Colonic mucosa (tissue), 4 donors: ENCODE results near the gene GNPAT. TPM values are rescaled to one million over a fixed set of nuclear protein-coding genes. Genes with fewer than 3 reads are reported as not detected.

ENCODE experiments used
- DNase-seq: peaks from one replicate; pipeline ENCODE4 v3.0.0-alpha.2; 2020
- H3K27ac ChIP-seq: fragments of 200-600 bp; one replicate; pipeline ENCODE4 v1.8.0; 2021
- H3K27me3 ChIP-seq: fragments of 200-600 bp; one replicate; pipeline ENCODE4 v1.8.0; 2021
- H3K36me3 ChIP-seq: fragments of 200-600 bp; one replicate; pipeline ENCODE4 v1.8.0; 2021
- H3K4me1 ChIP-seq: fragments of 200-600 bp; one replicate; pipeline ENCODE4 v1.8.0; 2021; ENCODE audit warnings: mild to moderate bottlenecking
- H3K4me3 ChIP-seq: fragments of 200-600 bp; one replicate; pipeline ENCODE4 v1.8.0; 2021
- H3K9ac ChIP-seq, 2 donors: one replicate each; pipeline ENCODE4 v1.7.0; 2013; ENCODE audit warnings: control low read depth in 2 of 2, low read depth in 2 of 2, low read length in 2 of 2
- H3K9me3 ChIP-seq: fragments of 200-600 bp; one replicate; pipeline ENCODE4 v1.8.0; 2021
- CTCF ChIP-seq: fragments of 200-600 bp; IDR thresholded peaks from one replicate; pipeline ENCODE4 v1.8.0; 2022; ENCODE audit warnings: antibody characterized with exemption, mild to moderate bottlenecking
- intact Hi-C: fragments of 100-400 bp; cut with DNase I; formaldehyde crosslinking; loops from one replicate; pipeline ENCODE4 v1.14.1; 2022
- total RNA-seq, 2 donors: library from RNA; stranded (reverse); fragmentation: NEBNext Ultra II Directional in 1 of 2; extraction: Animal tissue kit (Norgen Biotek cat#: 25700) in 1 of 2; gene quantifications; one replicate each; pipeline ENCODE4 v1.2.1, GENCODE V29; 2021
- donor health status: healthy.
- donor health status: DM: no; HTN: no; CAD: no.
- donor health status: DM: no; HTN: no; CAD: no.

The GNPAT gene
- total RNA-seq, 2 donors from 2014 or later = 34.9 to 40.5 TPM

- H3K4me3 ChIP-seq = no peak overlapping the region
- H3K36me3 ChIP-seq = no peaks in the 10 kb centered on the region
- no peaks in the 10 kb centered on the region for H3K9me3 ChIP-seq
- no peak for TF ChIP-seq CTCF
- intact Hi-C loops = loop anchor here (10.0 kb wide), 1 partner anchor 585 kb away; no protein-coding TSS in a partner anchor
- H3K27me3 ChIP-seq = no peaks in the 10 kb centered on the region
- no peak overlapping the region for H3K9ac ChIP-seq
- DNase-seq = no peak
- H3K4me1 ChIP-seq = no peaks in the 10 kb centered on the region
- no peak overlapping the region for H3K27ac ChIP-seq
Measured at GRCh38 chr1:231219422-231220401, 21.3 kb upstream of the GNPAT start.

- no peaks in the 10 kb centered on the region for H3K36me3 ChIP-seq
Measured at GRCh38 chr1:231220801-231221200, 20.2 kb upstream of the GNPAT start.

GRCh38 chr1:231226156-231226555 lies 14.9 kb upstream of the GNPAT start:
- no peak for TF ChIP-seq CTCF
- H3K9me3 ChIP-seq = no peaks in the 10 kb centered on the region
- no peaks in the 10 kb centered on the region for H3K27me3 ChIP-seq
- H3K27ac ChIP-seq = no peak overlapping the region
- no peak overlapping the region for H3K4me3 ChIP-seq
- no peak overlapping the region for H3K9ac ChIP-seq
- intact Hi-C loops = no loop called here
- H3K4me1 ChIP-seq = no peaks in the 10 kb centered on the region
- peaks cover 7% of the 10 kb centered on the region for H3K36me3 ChIP-seq
- DNase-seq = no peak

More at GRCh38 chr1:231220801-231221200, 20.2 kb upstream of the GNPAT start:
- no peaks in the 10 kb centered on the region for H3K27me3 ChIP-seq
- DNase-seq = no peak
- no peak overlapping the region for H3K27ac ChIP-seq
- no peak for TF ChIP-seq CTCF
- H3K4me1 ChIP-seq = no peaks in the 10 kb centered on the region
- no peaks in the 10 kb centered on the region for H3K9me3 ChIP-seq
- H3K9ac ChIP-seq = no peak overlapping the region
- H3K4me3 ChIP-seq = no peak overlapping the region
- intact Hi-C loops = no loop called here

- DNase-seq = no peak
- H3K9ac ChIP-seq = no peak overlapping the region
- peaks cover 1% of the 10 kb centered on the region for H3K36me3 ChIP-seq
- H3K4me3 ChIP-seq = no peak overlapping the region
- no peaks in the 10 kb centered on the region for H3K27me3 ChIP-seq
- peaks cover 21% of the 10 kb centered on the region for H3K4me1 ChIP-seq
- no peak overlapping the region for H3K27ac ChIP-seq
- intact Hi-C loops = no loop called here
- no peak for TF ChIP-seq CTCF
- no peaks in the 10 kb centered on the region for H3K9me3 ChIP-seq
Measured at GRCh38 chr1:231231511-231231910, 9.5 kb upstream of the GNPAT start.

GRCh38 chr1:231232870-231233734 lies 7.9 kb upstream of the GNPAT start:
- peaks cover 21% of the 10 kb centered on the region for H3K4me1 ChIP-seq
- H3K4me3 ChIP-seq = no peak overlapping the region
- DNase-seq = peak; percentile 51
- H3K27me3 ChIP-seq = no peaks in the 10 kb centered on the region
- no peak for TF ChIP-seq CTCF
- intact Hi-C loops = no loop called here
- H3K27ac ChIP-seq = peak overlapping the region; percentile 78
- no peaks in the 10 kb centered on the region for H3K9me3 ChIP-seq
- no peaks in the 10 kb centered on the region for H3K36me3 ChIP-seq
- H3K9ac ChIP-seq = peak overlapping the region in 1 of 2 donors; percentile 57
